ENCODE data around the gene KAZN.

Gene KAZN

DNA sequence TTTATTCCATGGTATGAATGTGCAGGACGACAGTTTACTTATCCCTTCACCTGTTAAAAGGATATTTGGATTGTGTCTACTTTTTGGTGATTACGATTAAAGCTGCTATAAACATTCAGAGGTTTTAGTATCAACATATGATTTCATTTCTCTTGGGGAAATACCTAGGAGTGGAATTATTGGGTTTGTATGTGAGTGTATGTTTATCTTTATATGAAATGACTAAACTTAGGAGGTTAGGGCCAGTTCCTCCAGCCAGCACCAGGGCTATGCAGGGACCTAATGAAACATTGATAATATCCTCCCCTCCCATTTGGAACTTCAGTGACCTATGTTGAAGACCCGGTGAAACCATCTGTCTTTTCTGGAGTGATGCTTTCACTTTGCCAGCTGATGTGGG is 568.9 kb downstream of the KAZN start:
- H3K4me3 ChIP-seq (ENCODE audit: low read depth, low read length): no peak overlapping the region
- TF ChIP-seq, protein P1, sequence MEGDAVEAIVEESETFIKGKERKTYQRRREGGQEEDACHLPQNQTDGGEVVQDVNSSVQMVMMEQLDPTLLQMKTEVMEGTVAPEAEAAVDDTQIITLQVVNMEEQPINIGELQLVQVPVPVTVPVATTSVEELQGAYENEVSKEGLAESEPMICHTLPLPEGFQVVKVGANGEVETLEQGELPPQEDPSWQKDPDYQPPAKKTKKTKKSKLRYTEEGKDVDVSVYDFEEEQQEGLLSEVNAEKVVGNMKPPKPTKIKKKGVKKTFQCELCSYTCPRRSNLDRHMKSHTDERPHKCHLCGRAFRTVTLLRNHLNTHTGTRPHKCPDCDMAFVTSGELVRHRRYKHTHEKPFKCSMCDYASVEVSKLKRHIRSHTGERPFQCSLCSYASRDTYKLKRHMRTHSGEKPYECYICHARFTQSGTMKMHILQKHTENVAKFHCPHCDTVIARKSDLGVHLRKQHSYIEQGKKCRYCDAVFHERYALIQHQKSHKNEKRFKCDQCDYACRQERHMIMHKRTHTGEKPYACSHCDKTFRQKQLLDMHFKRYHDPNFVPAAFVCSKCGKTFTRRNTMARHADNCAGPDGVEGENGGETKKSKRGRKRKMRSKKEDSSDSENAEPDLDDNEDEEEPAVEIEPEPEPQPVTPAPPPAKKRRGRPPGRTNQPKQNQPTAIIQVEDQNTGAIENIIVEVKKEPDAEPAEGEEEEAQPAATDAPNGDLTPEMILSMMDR (IDR thresholded peaks at IDR 0.05; ENCODE audit: borderline replicate concordance, insufficient read depth, low read depth, low read length): no peak
